ENCODE results near the gene CENPL. TPM values are rescaled to one million over a fixed set of nuclear protein-coding genes. Genes with fewer than 3 reads are reported as not detected.
"Not testable (repeated sequence)": the region's sequence is repeated elsewhere in the genome, so short reads cannot be mapped to it uniquely, and the experiment has no call there.

Gene CENPL, protein sequence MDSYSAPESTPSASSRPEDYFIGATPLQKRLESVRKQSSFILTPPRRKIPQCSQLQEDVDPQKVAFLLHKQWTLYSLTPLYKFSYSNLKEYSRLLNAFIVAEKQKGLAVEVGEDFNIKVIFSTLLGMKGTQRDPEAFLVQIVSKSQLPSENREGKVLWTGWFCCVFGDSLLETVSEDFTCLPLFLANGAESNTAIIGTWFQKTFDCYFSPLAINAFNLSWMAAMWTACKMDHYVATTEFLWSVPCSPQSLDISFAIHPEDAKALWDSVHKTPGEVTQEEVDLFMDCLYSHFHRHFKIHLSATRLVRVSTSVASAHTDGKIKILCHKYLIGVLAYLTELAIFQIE
- 25.9 and 28.8 TPM in 2 replicates for total RNA-seq

DNA sequence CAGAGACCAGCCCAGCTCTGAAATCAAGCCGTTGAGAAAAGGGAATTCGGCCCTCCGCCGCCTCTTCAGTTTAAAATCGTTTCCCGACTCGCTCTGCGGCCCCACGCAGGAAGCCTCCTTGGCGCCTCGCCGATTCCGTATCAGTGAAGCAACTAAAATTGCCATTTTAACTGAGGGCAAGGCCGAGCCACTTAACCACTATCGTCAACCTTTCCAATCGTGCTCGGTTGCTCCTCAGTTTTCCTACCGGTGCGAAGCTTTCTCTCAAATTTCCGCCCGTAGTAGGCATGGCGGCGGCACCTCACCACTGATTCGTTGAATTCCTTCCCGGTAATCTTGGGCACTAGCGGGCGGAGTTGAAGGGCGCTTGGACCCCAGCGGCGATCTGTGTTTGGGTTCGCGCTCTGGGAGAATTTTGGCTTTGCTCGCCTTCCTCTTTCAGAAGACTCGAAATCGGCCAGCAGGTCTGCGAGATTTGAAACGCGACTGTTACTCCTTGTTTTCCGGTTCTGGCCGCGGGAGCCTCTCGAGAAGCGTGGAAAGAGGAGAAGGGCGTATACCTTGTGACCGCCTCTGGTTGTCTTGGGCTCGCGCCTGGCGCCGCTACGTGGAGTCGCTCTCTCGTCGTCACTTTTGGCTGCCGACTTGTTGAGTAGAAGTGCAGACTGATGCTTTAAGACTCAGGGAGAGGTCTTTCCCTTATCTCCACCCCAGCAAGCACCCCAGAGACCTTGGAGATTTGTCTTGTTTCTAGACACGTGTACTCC, at the start of gene CENPL, which contains the start of gene DARS2:
CENPL (minus strand) TSS at position 569 of the 767 bp plus-strand sequence. CDS start 13,584 bp downstream, outside the sequence.
DARS2 (plus strand) TSS at position 359 of the 767 bp plus-strand sequence. CDS start 557 bp downstream, outside the sequence.
- intact Hi-C loops (cut with micrococcal nuclease) = loop anchor here (1.0 to 10.0 kb wide), 16 partner anchors 44 to 1380 kb away; partner anchors contain the start of genes CACYBP, MRPS14, PIGC and RABGAP1L

DNA sequence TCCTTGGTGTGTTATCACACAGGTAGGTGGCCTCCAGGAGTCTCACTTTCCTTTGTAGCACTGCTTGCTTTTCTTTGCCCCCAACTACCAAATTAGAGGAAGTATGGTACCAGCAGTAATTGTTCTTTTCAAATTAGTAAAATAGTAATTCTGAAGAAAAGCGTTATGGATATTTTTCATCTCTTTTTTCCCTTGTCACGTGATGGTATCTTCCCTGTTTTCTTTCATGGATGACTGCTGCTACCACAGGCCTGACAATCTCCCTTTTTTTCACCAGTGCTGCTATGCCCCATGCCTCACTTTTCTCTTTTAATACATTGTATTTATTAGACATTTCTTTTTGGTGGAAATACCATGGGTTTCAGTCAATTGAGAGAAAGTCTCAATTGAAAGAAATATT, 46.8 kb upstream of the CENPL start:
- intact Hi-C loops (cut with micrococcal nuclease) = no loop called here

DNA sequence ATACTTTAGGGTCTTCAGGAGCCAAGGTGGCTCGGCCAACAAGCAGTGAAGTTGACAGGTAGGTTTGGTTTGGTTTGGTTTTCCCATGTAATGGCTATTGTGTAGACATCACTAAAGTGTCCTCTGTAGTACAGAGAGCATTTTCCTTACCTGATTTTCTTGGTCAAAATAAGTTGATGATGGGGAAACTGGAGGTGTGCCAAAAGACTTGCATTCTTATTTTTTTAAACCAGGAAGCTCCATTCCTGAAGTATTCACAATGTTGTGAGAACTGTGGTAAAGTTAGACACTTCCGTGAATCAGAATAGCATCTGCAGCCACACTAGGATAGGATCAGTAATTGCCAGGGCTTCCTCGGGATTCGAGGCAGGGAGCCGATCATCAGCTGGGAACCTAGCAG, 46.4 kb upstream of the CENPL start:
- intact Hi-C loops (cut with micrococcal nuclease) = no loop called here

DNA sequence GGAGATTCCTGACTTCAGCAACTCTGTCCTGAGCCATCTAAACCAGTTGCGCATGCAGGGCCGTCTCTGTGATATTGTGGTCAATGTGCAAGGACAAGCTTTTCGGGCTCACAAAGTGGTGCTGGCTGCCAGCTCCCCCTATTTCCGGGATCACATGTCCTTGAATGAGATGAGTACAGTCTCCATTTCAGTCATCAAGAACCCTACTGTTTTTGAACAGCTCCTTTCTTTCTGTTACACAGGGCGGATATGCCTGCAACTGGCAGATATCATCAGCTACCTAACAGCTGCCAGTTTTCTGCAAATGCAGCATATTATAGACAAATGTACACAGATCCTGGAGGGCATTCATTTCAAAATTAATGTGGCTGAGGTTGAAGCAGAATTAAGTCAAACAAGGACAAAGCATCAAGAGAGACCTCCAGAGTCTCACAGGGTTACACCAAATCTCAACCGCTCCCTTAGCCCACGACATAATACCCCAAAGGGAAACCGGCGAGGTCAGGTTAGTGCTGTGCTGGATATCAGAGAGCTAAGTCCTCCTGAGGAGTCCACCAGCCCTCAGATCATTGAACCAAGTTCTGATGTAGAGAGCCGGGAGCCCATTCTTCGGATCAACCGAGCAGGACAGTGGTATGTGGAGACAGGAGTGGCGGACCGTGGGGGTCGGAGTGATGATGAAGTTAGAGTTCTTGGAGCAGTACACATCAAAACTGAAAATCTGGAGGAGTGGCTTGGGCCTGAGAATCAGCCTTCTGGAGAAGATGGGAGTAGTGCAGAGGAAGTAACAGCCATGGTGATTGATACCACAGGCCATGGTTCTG, 45.8 kb upstream of the CENPL start:
- intact Hi-C loops (cut with micrococcal nuclease) = no loop called here

DNA sequence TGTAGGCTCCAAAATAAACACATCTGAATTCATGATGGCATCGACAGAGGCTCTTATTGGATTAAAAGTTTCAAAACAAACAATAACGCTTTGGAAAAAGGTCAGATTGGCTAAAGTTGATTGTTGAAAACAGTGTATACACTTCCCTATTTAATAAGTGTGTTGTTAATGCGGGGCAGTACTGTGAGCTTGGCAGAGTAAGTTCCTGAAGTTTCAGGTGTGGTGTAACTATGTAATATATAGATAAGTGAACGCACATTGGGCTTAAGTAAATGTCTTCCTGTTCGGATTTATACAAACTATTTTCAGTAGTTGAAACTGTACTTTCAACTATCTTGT, 44.3 kb upstream of the CENPL start:
- intact Hi-C loops (cut with micrococcal nuclease) = loop anchor here (2.0 to 5.0 kb wide), 5 partner anchors 83 to 1427 kb away; partner anchors contain the start of genes KIAA0040 and PIGC

DNA sequence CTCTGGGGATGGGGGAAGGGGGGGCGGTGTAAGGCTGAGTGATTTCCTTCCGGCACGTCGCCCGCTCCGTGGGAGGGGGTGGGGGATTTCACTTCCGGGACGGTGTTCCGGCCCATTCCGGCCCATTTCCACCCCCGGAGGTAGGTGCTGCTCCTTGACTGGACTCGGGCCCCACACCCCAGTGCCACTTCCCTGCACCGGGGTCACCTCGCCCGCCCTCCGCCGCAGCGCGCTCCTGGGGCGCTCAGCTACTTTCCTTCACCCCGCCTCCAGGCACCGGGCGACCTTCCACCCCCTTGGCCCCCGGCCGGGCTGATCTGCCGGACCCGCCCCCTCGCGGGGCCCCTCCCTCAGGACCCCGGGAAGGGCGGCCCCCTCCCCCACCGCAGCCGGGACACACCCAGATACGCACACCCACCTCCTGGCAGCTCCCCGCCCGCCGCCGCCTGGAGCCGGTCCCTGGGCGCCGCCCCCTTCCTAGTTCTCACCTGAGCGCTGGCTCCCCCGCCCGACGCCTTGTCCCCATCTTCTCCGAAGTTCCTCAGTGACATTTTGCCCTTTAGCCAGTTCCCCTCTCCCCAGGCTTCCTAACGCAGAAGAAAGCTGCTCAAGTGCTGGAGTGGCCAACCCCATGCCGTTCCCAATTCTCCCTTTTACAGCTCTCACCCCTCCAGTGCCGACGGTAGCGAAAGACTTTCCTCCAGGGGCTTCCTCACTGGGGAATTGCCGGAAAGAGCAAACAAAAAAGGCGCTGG, 43.8 kb upstream of the CENPL start, which contains the start of gene ZBTB37:
ZBTB37 (plus strand) TSS at position 115 of the 755 bp plus-strand sequence. CDS start 1,846 bp downstream, outside the sequence.
- intact Hi-C loops (cut with micrococcal nuclease) = loop anchor here (1.0 to 5.0 kb wide), 18 partner anchors 44 to 1426 kb away; partner anchors contain the start of genes CACYBP, CENPL, DARS2 and KIAA0040

DNA sequence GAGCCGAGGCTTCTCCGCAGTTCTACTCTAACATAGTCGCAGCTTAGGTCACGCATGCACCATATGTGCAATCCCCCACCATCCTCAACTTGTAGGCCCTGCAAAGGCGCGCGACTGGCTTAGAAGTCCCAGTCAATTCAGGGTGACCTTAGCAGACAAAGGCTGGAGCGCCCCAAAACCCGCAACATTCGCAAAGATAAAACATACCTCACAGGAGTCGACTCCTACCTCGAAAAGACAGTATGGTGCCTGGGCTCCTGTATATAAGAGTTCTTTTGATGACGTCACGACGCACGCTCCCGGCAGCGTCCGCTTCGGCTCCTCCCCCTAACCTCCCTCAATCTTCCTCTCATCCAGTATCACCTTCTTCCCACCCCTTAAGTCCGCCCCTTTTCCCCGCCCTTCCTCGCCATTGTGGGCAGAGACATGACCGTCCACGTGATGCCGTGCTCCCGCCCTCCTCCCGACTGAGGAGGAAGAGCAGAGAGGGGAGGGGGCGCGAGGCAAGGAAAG, 43.1 kb upstream of the CENPL start, which contains the start of gene GAS5:
GAS5 (minus strand) TSS at position 237 of the 513 bp plus-strand sequence.
- intact Hi-C loops (cut with micrococcal nuclease) = loop anchor here (1.0 to 5.0 kb wide), 19 partner anchors 44 to 1426 kb away; partner anchors contain the start of genes CACYBP, CENPL, DARS2 and KIAA0040

DNA sequence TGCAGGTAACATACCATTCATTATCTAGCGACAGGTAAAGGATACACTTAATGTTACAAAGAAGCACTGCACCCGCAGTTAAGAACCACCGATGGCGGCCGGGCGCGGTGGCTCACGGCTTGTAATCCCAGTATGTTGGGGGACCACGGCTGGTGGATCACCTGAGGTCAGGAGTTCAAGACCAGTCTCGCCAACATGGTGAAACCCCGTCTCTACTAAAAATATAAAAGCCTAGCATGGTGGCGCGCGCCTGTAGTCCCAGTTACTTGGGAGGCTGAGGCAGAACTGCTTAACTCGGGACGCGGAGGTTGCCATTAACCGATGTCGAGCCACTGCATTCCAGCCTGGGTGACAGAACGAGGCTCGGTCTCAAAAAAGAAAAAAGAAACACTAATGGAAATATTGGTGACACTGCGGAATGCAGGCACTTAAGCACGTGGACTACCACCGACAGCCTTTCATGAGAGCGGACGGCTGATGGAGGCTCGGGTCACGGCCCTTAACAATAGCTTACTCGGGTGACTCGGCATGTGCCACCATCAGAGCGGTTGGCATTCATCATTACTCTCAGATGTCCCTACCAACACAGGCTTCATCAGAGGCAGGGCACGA, 42.6 kb upstream of the CENPL start:
- intact Hi-C loops (cut with micrococcal nuclease) = loop anchor here (2.0 to 5.0 kb wide), 4 partner anchors 85 to 1425 kb away; partner anchors contain the start of gene PIGC

DNA sequence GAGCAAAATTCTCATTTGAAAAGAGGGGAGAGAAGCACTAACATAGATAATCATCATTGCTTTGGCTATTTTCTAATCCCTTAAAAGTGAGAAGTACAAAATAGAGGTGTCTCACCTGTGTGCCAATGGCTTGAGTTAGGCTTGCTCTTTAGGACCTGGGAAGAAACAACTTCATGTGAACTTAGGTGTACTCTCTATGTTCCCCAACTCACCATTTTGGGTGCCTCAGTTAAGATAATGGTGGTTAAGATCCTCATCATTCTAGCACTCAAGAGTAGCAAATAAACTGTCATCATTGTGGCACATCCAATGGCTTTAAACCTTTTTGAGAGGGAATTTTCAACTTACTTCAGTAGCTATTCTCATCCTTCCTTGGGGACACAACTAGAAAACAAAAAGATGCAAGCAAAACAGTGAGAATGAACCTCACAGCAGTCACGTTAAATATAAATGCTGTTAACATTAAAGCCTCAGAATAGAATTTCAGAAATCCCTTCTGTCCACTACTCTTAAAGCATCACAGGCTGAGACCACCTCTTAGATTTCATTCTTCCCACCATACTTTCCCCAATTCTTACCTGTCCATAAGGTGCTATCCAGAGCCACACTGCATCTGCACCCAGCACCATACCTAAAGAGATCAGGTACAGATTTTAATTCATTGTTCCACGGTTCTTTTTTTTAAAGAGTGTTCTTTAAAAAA, 41.9 kb upstream of the CENPL start:
- intact Hi-C loops (cut with micrococcal nuclease) = loop anchor here (2.0 to 5.0 kb wide), 4 partner anchors 86 to 1424 kb away; partner anchors contain the start of gene PIGC

DNA sequence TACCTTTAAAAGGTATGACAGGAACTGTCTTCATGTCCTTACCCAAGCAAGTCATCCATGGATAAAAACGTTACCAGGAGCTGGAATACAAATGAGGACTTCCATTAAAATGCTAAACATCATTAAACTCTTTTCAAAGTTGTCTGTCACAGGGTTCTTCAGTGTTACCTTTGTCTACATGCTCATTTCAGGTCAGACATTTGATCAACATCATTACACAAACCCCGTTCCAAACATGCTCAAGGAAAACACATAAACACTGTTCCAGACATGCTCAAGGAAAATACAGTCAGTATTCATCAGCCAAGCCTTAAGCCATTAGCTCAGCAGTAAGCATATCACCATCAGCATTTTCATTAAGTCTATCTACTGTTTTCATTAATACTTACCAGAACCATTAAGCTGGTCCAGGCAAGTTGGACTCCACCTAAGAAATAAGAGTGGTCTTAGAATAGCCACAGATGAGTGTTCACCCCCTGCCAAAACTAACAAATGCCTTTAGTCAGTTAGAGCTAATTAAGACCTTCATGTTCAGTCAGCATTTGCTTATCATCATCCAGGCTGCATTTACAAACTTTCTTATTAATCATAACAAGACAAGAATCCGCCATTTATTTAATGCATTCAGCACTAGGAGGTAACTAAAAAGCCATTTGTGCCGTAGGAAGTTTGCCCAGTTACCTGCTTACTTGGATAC, 40.9 kb upstream of the CENPL start:
- intact Hi-C loops (cut with micrococcal nuclease) = loop anchor here (1.0 to 5.0 kb wide), 5 partner anchors 8 to 1423 kb away; partner anchors contain the start of gene PIGC

DNA sequence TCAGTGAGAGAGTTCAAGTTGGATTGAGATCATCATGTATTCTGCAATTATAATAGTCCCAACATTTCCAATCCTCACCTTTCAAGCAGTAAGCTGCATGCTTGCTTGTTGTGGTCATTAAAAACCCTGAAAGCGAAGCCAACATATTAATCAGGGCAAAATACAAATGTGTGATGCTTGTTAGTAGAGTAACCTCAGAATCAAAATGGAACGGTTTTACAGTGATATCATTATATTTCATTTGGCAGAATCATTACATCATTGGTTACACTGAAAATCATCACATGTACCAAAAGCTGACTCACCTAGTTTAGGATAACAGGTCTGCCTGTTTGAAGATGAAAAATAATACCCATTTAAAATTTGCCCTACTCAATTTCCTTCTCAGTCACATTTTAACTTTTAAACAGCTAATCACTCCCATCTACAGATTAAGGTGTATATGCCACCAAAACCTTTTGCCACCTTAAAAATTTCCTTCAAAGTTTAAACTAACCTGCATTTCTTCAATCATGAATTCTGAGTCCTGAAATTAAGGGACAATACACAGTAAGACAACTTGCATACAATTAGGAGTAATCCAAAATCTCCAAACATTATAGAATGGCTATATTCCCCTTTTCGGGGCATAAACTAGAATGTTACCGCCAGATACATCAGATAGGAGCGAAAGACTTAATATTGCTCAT, 39.6 kb upstream of the CENPL start:
- intact Hi-C loops (cut with micrococcal nuclease) = no loop called here

DNA sequence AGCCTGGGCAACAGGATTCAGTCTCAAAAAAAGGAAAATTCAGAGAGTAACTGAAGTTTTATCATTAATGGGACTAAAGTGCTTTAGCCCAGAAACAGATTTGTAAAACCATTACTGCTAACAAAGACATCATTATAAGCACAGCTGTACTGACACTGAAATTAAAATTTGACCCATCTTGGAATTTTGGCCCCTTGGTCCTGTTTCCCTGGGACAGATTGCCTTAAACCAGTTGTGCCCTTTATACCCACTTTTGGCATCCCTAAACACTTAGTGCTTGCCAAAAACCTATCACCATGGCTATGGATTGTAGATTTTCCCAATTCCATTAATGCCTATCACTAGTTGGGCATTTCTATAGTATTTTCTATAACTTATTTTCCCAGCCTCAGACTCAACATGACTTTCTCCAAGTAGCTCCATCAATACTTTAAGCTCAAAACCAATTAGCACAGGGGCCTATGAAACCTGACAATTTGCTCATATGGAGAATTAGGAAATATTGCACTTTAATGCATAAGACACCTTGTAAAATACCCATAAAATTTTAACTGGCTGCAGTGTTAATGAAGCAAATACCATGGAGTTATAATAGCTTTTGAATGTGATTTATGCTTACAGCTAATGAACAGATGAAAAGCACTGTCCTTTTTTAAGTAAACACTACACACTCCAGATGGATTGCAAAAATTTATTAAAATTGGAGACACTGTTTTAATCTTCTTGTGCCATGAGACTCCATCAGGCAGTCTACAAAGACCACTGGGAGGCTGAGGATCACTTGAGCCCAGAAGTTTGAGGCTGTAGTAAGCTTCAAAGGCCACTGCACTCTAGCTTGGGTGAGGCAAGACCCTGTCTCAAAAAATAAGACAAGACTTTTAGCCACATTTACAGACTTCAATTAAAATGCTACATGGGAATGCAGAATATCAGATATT, 38.8 kb upstream of the CENPL start:
- intact Hi-C loops (cut with micrococcal nuclease) = no loop called here

DNA sequence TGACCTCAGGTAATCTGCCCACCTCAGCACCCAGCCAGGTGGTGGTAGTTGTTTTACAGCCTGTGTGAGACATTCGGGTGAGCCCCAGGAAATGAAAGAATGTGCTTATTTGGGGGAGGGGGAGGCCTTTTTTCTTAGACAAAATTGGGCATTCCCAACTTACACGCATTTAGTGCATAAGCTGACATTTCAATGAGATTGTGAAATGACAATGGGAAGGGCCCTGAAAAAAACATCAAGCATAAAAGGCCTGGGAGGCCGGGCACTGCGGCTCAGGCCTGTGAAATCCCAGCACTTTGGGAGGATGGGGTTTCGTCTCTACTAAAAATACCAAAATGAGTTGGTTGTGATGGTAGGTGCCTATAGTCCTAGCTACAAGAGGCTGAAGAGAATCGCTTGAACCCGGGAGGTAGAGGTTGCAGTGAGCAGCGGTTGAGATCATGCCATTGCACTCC, 38.1 kb upstream of the CENPL start:
- intact Hi-C loops (cut with micrococcal nuclease) = no loop called here

DNA sequence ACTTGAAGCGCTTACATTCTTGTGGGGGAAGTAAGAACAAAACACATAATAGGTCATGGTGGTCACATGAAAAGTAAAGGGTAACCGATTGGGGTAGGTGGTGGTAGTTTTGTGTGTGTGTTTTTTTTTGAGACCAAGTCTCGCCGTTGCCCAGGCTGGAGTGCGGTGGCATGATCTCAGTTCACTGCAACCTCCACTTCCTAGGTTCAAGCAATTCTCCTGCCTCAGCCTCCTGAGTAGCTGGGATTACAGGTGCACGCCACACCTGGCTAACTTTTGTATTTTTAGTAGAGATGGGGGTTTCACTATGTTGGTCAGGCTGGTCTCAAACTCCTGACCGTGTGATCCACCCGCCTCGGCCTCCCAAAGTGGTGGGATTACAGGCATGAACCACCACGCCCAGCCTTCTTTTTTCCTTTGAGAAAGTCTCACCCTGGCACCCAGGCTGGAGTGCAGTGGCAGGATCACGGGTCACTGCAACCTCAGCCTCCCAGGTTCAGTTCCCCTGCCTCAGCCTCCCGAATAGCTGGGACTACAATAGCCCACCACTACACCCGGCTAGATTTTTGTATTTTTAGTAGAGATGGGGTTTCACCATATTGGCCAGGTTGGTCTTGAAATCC, 37.6 kb upstream of the CENPL start:
- intact Hi-C loops (cut with micrococcal nuclease) = not testable (repeated sequence)

DNA sequence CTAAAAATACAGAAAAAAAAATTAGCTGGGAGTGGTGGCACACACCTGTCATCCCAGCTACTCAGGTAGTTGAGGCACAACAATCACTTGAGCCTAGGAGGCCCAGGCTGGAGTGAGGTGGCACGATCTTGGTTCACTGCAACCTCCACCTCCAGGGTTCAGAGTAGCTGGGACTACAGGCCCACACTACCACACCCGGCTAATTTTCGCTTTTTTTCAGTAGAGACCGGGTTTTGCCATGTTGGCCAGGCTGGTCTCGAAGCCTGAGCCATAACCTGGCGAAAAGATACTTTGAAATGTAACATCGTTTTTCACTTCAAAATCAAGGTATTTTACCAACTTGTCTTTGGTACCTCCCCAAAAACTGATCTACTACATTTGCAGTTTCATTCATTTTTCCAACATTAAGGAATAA, 37.1 kb upstream of the CENPL start:
- intact Hi-C loops (cut with micrococcal nuclease) = no loop called here

DNA sequence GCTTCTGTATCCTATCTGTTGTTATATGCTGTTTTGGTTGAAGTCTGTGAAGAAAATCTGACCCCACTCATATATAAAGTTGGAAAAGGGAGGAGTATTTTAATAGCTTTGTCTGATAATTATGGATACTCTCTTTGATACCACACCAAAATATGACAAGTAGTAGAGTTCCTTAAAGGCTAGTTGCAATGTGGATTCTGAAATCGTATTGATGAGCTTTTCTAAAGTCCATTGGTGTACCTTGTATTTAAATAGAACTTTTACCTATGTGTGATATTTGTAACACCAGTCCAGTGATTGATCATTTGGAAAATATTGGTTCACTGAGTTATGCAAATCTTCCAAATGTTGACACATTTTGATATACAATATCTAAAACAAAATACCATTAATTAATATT, 35.4 kb upstream of the CENPL start:
- intact Hi-C loops (cut with micrococcal nuclease) = no loop called here
